ENCODE data around the gene ITPA. TPM values are rescaled to one million over a fixed set of nuclear protein-coding genes. Genes with fewer than 3 reads are reported as not detected.

ITPA gene
- total and polyA plus RNA-seq, 2 of the 13 experiments (the other 11 are each of a cell fraction or from before 2014, with no cell fraction given), result 60.1 to 103 TPM

DNA sequence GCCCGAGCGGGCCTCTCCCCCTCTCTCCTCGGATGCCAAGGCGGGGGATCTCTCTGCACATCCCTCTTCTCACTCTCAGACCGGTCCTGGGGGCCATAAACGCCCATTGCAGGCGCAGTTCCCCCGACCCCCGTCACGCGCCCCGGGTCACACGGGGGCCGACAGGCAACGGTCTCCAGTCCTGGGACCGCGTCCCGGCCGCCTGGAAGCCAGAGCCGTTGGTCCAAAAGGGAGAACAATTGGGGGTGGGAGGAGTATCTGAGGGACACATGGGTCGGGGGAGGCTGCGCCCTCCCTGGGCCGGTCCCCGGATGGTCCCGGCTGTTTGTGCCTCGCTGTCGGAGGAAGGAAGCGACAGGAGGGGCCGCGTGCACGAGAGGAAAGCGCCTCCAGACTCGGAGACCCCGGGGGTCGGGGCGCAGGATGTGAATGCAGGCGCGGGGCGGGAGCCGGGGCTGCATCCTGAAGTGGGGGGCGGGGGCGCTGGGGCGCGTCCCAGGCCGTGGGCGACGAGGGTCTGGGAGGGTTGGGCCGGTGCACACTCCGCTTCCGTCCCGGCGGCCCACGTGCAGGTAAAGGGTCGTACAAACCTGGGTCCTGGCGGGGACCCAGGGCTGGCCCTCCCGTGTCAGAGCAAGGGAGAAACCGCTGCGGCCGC lies 28.8 kb downstream of the ITPA start (continued):
- TF ChIP-seq, protein P1, sequence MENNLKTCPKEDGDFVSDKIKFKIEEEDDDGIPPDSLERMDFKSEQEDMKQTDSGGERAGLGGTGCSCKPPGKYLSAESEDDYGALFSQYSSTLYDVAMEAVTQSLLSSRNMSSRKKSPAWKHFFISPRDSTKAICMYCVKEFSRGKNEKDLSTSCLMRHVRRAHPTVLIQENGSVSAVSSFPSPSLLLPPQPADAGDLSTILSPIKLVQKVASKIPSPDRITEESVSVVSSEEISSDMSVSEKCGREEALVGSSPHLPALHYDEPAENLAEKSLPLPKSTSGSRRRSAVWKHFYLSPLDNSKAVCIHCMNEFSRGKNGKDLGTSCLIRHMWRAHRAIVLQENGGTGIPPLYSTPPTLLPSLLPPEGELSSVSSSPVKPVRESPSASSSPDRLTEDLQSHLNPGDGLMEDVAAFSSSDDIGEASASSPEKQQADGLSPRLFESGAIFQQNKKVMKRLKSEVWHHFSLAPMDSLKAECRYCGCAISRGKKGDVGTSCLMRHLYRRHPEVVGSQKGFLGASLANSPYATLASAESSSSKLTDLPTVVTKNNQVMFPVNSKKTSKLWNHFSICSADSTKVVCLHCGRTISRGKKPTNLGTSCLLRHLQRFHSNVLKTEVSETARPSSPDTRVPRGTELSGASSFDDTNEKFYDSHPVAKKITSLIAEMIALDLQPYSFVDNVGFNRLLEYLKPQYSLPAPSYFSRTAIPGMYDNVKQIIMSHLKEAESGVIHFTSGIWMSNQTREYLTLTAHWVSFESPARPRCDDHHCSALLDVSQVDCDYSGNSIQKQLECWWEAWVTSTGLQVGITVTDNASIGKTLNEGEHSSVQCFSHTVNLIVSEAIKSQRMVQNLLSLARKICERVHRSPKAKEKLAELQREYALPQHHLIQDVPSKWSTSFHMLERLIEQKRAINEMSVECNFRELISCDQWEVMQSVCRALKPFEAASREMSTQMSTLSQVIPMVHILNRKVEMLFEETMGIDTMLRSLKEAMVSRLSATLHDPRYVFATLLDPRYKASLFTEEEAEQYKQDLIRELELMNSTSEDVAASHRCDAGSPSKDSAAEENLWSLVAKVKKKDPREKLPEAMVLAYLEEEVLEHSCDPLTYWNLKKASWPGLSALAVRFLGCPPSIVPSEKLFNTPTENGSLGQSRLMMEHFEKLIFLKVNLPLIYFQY (CRISPR knock-in tag; IDR thresholded peaks at IDR 0.05; ENCODE audit: borderline replicate concordance), result no peak
- TF ChIP-seq ASH2L (IDR thresholded peaks at IDR 0.05; ENCODE audit: insufficient read length, low read depth, low read length) (no peak), ZFAT (CRISPR knock-in tag; conservative IDR thresholded peaks at IDR 0.05) (no peak), FOXM1 (CRISPR knock-in tag; IDR thresholded peaks at IDR 0.05) (no peak), NR2F6 (IDR thresholded peaks at IDR 0.05) (no peak), NR2F6 (CRISPR knock-in tag; IDR thresholded peaks at IDR 0.05) (no peak), CENPT (CRISPR knock-in tag; IDR thresholded peaks at IDR 0.05; ENCODE audit: low read depth) (0 out of 2 replicates have a peak, but pooled peaks have one; percentile 20), MAFG (CRISPR knock-in tag; IDR thresholded peaks at IDR 0.05) (no peak), RELA (CRISPR knock-in tag; IDR thresholded peaks at IDR 0.05) (no peak), ZNF253 (CRISPR knock-in tag; IDR thresholded peaks at IDR 0.05; ENCODE audit: borderline replicate concordance) (no peak), ZNF841 (CRISPR knock-in tag; IDR thresholded peaks at IDR 0.05; ENCODE audit: borderline replicate concordance) (no peak), ZSCAN30 (CRISPR knock-in tag; IDR thresholded peaks at IDR 0.05) (no peak), ZNF878 (CRISPR knock-in tag; IDR thresholded peaks at IDR 0.05) (no peak), PAF1 (CRISPR knock-in tag; IDR thresholded peaks at IDR 0.05) (no peak)
- TF ChIP-seq, protein P2, sequence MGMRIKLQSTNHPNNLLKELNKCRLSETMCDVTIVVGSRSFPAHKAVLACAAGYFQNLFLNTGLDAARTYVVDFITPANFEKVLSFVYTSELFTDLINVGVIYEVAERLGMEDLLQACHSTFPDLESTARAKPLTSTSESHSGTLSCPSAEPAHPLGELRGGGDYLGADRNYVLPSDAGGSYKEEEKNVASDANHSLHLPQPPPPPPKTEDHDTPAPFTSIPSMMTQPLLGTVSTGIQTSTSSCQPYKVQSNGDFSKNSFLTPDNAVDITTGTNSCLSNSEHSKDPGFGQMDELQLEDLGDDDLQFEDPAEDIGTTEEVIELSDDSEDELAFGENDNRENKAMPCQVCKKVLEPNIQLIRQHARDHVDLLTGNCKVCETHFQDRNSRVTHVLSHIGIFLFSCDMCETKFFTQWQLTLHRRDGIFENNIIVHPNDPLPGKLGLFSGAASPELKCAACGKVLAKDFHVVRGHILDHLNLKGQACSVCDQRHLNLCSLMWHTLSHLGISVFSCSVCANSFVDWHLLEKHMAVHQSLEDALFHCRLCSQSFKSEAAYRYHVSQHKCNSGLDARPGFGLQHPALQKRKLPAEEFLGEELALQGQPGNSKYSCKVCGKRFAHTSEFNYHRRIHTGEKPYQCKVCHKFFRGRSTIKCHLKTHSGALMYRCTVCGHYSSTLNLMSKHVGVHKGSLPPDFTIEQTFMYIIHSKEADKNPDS (CRISPR knock-in tag; IDR thresholded peaks at IDR 0.05), result peak; percentile 23; the same call in 1 of the 2 replicates
- TF ChIP-seq, protein P3, sequence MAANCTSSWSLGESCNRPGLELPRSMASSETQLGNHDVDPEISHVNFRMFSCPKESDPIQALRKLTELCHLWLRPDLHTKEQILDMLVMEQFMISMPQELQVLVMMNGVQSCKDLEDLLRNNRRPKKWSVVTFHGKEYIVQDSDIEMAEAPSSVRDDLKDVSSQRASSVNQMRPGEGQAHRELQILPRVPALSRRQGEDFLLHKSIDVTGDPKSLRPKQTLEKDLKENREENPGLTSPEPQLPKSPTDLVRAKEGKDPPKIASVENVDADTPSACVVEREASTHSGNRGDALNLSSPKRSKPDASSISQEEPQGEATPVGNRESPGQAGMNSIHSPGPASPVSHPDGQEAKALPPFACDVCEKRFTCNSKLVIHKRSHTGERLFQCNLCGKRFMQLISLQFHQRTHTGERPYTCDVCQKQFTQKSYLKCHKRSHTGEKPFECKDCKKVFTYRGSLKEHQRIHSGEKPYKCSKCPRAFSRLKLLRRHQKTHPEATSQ (CRISPR knock-in tag; IDR thresholded peaks at IDR 0.05; ENCODE audit: borderline replicate concordance), result no peak
- TF ChIP-seq, protein P4, sequence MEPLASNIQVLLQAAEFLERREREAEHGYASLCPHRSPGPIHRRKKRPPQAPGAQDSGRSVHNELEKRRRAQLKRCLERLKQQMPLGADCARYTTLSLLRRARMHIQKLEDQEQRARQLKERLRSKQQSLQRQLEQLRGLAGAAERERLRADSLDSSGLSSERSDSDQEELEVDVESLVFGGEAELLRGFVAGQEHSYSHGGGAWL (CRISPR knock-in tag; IDR thresholded peaks at IDR 0.05), result no peak
- TF ChIP-seq, protein P5, sequence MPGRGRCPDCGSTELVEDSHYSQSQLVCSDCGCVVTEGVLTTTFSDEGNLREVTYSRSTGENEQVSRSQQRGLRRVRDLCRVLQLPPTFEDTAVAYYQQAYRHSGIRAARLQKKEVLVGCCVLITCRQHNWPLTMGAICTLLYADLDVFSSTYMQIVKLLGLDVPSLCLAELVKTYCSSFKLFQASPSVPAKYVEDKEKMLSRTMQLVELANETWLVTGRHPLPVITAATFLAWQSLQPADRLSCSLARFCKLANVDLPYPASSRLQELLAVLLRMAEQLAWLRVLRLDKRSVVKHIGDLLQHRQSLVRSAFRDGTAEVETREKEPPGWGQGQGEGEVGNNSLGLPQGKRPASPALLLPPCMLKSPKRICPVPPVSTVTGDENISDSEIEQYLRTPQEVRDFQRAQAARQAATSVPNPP (CRISPR knock-in tag; IDR thresholded peaks at IDR 0.05), result no peak
- TF ChIP-seq, protein P6, sequence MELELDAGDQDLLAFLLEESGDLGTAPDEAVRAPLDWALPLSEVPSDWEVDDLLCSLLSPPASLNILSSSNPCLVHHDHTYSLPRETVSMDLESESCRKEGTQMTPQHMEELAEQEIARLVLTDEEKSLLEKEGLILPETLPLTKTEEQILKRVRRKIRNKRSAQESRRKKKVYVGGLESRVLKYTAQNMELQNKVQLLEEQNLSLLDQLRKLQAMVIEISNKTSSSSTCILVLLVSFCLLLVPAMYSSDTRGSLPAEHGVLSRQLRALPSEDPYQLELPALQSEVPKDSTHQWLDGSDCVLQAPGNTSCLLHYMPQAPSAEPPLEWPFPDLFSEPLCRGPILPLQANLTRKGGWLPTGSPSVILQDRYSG (CRISPR knock-in tag; IDR thresholded peaks at IDR 0.05), result no peak; the same call in 1 of the 2 replicates

Measured in HepG2 (cell line).